ENCODE measurements around the gene KAT8.

The KAT8 gene

GRCh38 chr16:31117384-31118222 lies at the start of gene KAT8:
Gene KAT8, plus strand, starts transcription at chr16:31117664. Its CDS starts 18 bp downstream, at chr16:31117682.
- ATAC-seq (ENCODE audit: low read depth): peak; percentile 90
- Mint-ChIP-seq H3K4me3 (peak within 1 kb of the TSS; percentile 71), H3K9me3 (no peaks in the 10 kb centered on the region), H3K4me1 (peaks cover 11% of the 10 kb centered on the region), H3K27ac (peak within 1 kb of the TSS; percentile 70), H3K27me3 (no peaks in the 10 kb centered on the region), H3K36me3 (peaks cover 18% of the 10 kb centered on the region)
- DNase-seq (ENCODE audit: low spot score in 2 of 2): peak; percentile 94 to 97

- ATAC-seq (ENCODE audit: low read depth): no peak
- Mint-ChIP-seq H3K9me3 (no peaks in the 10 kb centered on the region), H3K36me3 (peaks cover 2% of the 10 kb centered on the region), H3K27ac (no peak overlapping the region), H3K4me3 (peak overlapping the region; percentile 39), H3K4me1 (peaks cover 35% of the 10 kb centered on the region), H3K27me3 (no peaks in the 10 kb centered on the region)
- DNase-seq (ENCODE audit: low spot score in 2 of 2): no peak
These were observed 45.6 kb upstream of the KAT8 start for GRCh38 chr16:31071861-31072260.

- Mint-ChIP-seq H3K36me3 (peaks cover 2% of the 10 kb centered on the region), H3K27me3 (no peaks in the 10 kb centered on the region), H3K9me3 (no peaks in the 10 kb centered on the region), H3K27ac (peak overlapping the region; percentile 66), H3K4me3 (peak overlapping the region; percentile 95), H3K4me1 (peaks cover 35% of the 10 kb centered on the region)
- no peak for DNase-seq (ENCODE audit: low spot score in 2 of 2)
- no peak for ATAC-seq (ENCODE audit: low read depth)
These were observed 44.8 kb upstream of the KAT8 start for GRCh38 chr16:31072540-31073141.

GRCh38 chr16:31073142-31073969 lies 44.1 kb upstream of the KAT8 start:
- H3K9me3 Mint-ChIP-seq: no peaks in the 10 kb centered on the region
- peak; percentile 55 for ATAC-seq (ENCODE audit: low read depth)
- peak overlapping the region; percentile 95 for H3K27ac Mint-ChIP-seq
- peak overlapping the region; percentile 95 for H3K4me3 Mint-ChIP-seq
- H3K27me3 Mint-ChIP-seq: no peaks in the 10 kb centered on the region
- DNase-seq (ENCODE audit: low spot score in 2 of 2): peak; percentile 69 to 82
- H3K36me3 Mint-ChIP-seq: peaks cover 9% of the 10 kb centered on the region
- H3K4me1 Mint-ChIP-seq: peaks cover 32% of the 10 kb centered on the region

GRCh38 chr16:31073970-31074813 lies 43.3 kb upstream of the KAT8 start, which contains the start of the genes ZNF646 and ZNF668:
Gene ZNF646, plus strand, starts transcription at chr16:31074422. Its CDS starts 1,903 bp downstream, at chr16:31076325.
Gene ZNF668, minus strand, starts transcription at chr16:31074240. Its CDS starts 9,781 bp downstream, at chr16:31064459.
- H3K27ac Mint-ChIP-seq: peak within 1 kb of the TSS; percentile 95
- H3K27me3 Mint-ChIP-seq: no peaks in the 10 kb centered on the region
- peak within 1 kb of the TSS; percentile 95 for H3K4me3 Mint-ChIP-seq
- H3K36me3 Mint-ChIP-seq: peaks cover 14% of the 10 kb centered on the region
- DNase-seq (ENCODE audit: low spot score in 2 of 2) (peak; percentile 86 to 94), ATAC-seq (ENCODE audit: low read depth) (peak; percentile 86)
- peaks cover 29% of the 10 kb centered on the region for H3K4me1 Mint-ChIP-seq
- H3K9me3 Mint-ChIP-seq: no peaks in the 10 kb centered on the region

GRCh38 chr16:31074814-31075183 lies 42.7 kb upstream of the KAT8 start:
- Mint-ChIP-seq H3K27ac (peak overlapping the region; percentile 95), H3K4me1 (peaks cover 28% of the 10 kb centered on the region), H3K27me3 (no peaks in the 10 kb centered on the region), H3K36me3 (peaks cover 13% of the 10 kb centered on the region), H3K4me3 (peak overlapping the region; percentile 93), H3K9me3 (no peaks in the 10 kb centered on the region)
- no peak for ATAC-seq (ENCODE audit: low read depth)
- no peak for DNase-seq (ENCODE audit: low spot score in 2 of 2)

- Mint-ChIP-seq H3K27ac (no peak overlapping the region), H3K4me3 (no peak overlapping the region), H3K4me1 (peaks cover 32% of the 10 kb centered on the region)
These were observed 41.1 kb upstream of the KAT8 start for GRCh38 chr16:31076319-31076718.

GRCh38 chr16:31077024-31077423 lies 40.4 kb upstream of the KAT8 start:
- H3K4me3 Mint-ChIP-seq: no peak overlapping the region
- no peak overlapping the region for H3K27ac Mint-ChIP-seq
- no peak for ATAC-seq (ENCODE audit: low read depth)
- peaks cover 15% of the 10 kb centered on the region for H3K36me3 Mint-ChIP-seq
- H3K4me1 Mint-ChIP-seq: peaks cover 31% of the 10 kb centered on the region
- H3K9me3 Mint-ChIP-seq: no peaks in the 10 kb centered on the region
- H3K27me3 Mint-ChIP-seq: no peaks in the 10 kb centered on the region
- DNase-seq (ENCODE audit: low spot score in 2 of 2): no peak

More at GRCh38 chr16:31076319-31076718, 41.1 kb upstream of the KAT8 start:
- ATAC-seq (ENCODE audit: low read depth): no peak
- Mint-ChIP-seq H3K27me3 (no peaks in the 10 kb centered on the region), H3K9me3 (no peaks in the 10 kb centered on the region), H3K36me3 (peaks cover 15% of the 10 kb centered on the region)
- DNase-seq (ENCODE audit: low spot score in 2 of 2): no peak

GRCh38 chr16:31077592-31078396 lies 39.7 kb upstream of the KAT8 start:
- ATAC-seq (ENCODE audit: low read depth): no peak
- Mint-ChIP-seq H3K4me3 (no peak overlapping the region), H3K4me1 (peaks cover 27% of the 10 kb centered on the region), H3K36me3 (peaks cover 18% of the 10 kb centered on the region), H3K9me3 (no peaks in the 10 kb centered on the region), H3K27ac (no peak overlapping the region), H3K27me3 (no peaks in the 10 kb centered on the region)
- DNase-seq (ENCODE audit: low spot score in 2 of 2): no peak

- Mint-ChIP-seq H3K4me1 (peaks cover 25% of the 10 kb centered on the region), H3K27me3 (no peaks in the 10 kb centered on the region), H3K27ac (no peak overlapping the region), H3K9me3 (no peaks in the 10 kb centered on the region), H3K36me3 (peaks cover 18% of the 10 kb centered on the region), H3K4me3 (no peak overlapping the region)
- ATAC-seq (ENCODE audit: low read depth) (no peak), DNase-seq (ENCODE audit: low spot score in 2 of 2) (no peak)
These were observed 38.7 kb upstream of the KAT8 start for GRCh38 chr16:31078597-31079341.

- peaks cover 24% of the 10 kb centered on the region for H3K4me1 Mint-ChIP-seq
- no peaks in the 10 kb centered on the region for H3K9me3 Mint-ChIP-seq
- DNase-seq (ENCODE audit: low spot score in 2 of 2) (no peak), ATAC-seq (ENCODE audit: low read depth) (no peak)
- H3K27ac Mint-ChIP-seq: no peak overlapping the region
- H3K27me3 Mint-ChIP-seq: no peaks in the 10 kb centered on the region
- peaks cover 18% of the 10 kb centered on the region for H3K36me3 Mint-ChIP-seq
- H3K4me3 Mint-ChIP-seq: no peak overlapping the region
These were observed 38.0 kb upstream of the KAT8 start for GRCh38 chr16:31079342-31079944.
